Liver (tissue), 9 donors: ENCODE data around the gene EXOSC10. TPM values are rescaled to one million over a fixed set of nuclear protein-coding genes. Genes with fewer than 3 reads are reported as not detected.

Source experiments
- DNase-seq: peaks from one replicate; pipeline ENCODE4 v3.0.0-alpha.2; 2017; ENCODE audit warnings: low spot score
- H3K27ac ChIP-seq, 2 donors: one replicate each; pipeline ENCODE4 v1.7.0; 2013; ENCODE audit warnings: inconsistent platforms in 2 of 2, low read length in 2 of 2, control low read depth in 1 of 2, low read depth in 1 of 2, mild to moderate bottlenecking in 1 of 2
- H3K27me3 ChIP-seq, 4 donors: one replicate each; pipeline versions ENCODE4 v1.6.1 to v1.7.0; 2013; ENCODE audit warnings: low read length in 3 of 4, inconsistent platforms in 1 of 4, mild to moderate bottlenecking in 1 of 4, moderate library complexity in 1 of 4; ENCODE audit not compliant: control insufficient read depth in 4 of 4, insufficient read depth in 4 of 4
- H3K36me3 ChIP-seq, 4 donors: one replicate each; pipeline versions ENCODE4 v1.6.1 to v1.7.0; 2013; ENCODE audit warnings: low read length in 3 of 4, mild to moderate bottlenecking in 3 of 4, low read depth in 1 of 4, moderate library complexity in 1 of 4; ENCODE audit not compliant: control insufficient read depth in 4 of 4, insufficient read depth in 3 of 4
- H3K4me1 ChIP-seq, 4 donors: one replicate each; pipeline versions ENCODE4 v1.6.1 to v1.7.0; 2013; ENCODE audit warnings: low read length in 3 of 4, mild to moderate bottlenecking in 3 of 4, moderate library complexity in 1 of 4; ENCODE audit not compliant: control insufficient read depth in 4 of 4, insufficient read depth in 4 of 4
- H3K4me3 ChIP-seq, 3 donors: one replicate each; pipeline versions ENCODE4 v1.6.1 to v1.7.0; 2013; ENCODE audit warnings: low read length in 3 of 3, control low read depth in 1 of 3, low read depth in 1 of 3, mild to moderate bottlenecking in 1 of 3
- H3K9ac ChIP-seq, 2 donors: one replicate each; pipeline ENCODE4 v1.7.0; 2013; ENCODE audit warnings: low read length in 2 of 2, mild to moderate bottlenecking in 2 of 2, moderate library complexity in 2 of 2, control low read depth in 1 of 2, low read depth in 1 of 2
- H3K9me3 ChIP-seq, 4 donors: one replicate each; pipeline versions ENCODE4 v1.6.1 to v1.7.0; 2013; ENCODE audit warnings: low read length in 3 of 4; ENCODE audit not compliant: control insufficient read depth in 4 of 4
- ATF3 ChIP-seq: IDR thresholded peaks from 2 replicates; pipeline ENCODE4 v1.6.1; 2016; ENCODE audit warnings: antibody characterized with exemption
- CTCF ChIP-seq: fragments of 150-350 bp; IDR thresholded peaks from 2 replicates; pipeline ENCODE4 v1.5.1; 2017; ENCODE audit warnings: improper control_type of control experiment, low read depth, low read length; ENCODE audit not compliant: missing input control
- EGR1 ChIP-seq, 2 donors: IDR thresholded peaks; 2 replicates each; pipeline ENCODE4 v1.6.1; 2016 to 2018; ENCODE audit warnings: antibody characterized with exemption in 2 of 2, low read depth in 2 of 2
- FOXA1 ChIP-seq: IDR thresholded peaks from 2 replicates; pipeline ENCODE4 v1.6.1; 2016; ENCODE audit warnings: antibody characterized with exemption
- FOXA2 ChIP-seq: IDR thresholded peaks from 2 replicates; pipeline ENCODE4 v1.6.1; 2016; ENCODE audit warnings: antibody characterized with exemption
- GABPA ChIP-seq, 2 donors: IDR thresholded peaks in 1 of 2; conservative IDR thresholded peaks in 1 of 2; 2 replicates each; pipeline ENCODE4 v1.6.1; 2016; ENCODE audit warnings: antibody characterized with exemption in 2 of 2, mild to moderate bottlenecking in 1 of 2, moderate library complexity in 1 of 2
- HNF4A ChIP-seq, 2 donors: conservative IDR thresholded peaks; 2 replicates each; pipeline ENCODE4 v1.6.1; 2016; ENCODE audit warnings: antibody characterized with exemption in 2 of 2, mild to moderate bottlenecking in 2 of 2
- HNF4G ChIP-seq: IDR thresholded peaks from 2 replicates; pipeline ENCODE4 v1.6.1; 2016; ENCODE audit warnings: antibody characterized with exemption
- JUND ChIP-seq, 2 donors: IDR thresholded peaks; 2 replicates each; pipeline ENCODE4 v1.6.1; 2016; ENCODE audit warnings: antibody characterized with exemption in 2 of 2
- MAX ChIP-seq: IDR thresholded peaks from 2 replicates; pipeline ENCODE4 v1.6.1; 2016; ENCODE audit warnings: antibody characterized with exemption
- NR2F2 ChIP-seq: IDR thresholded peaks from 2 replicates; pipeline ENCODE4 v1.6.1; 2016; ENCODE audit warnings: antibody characterized with exemption
- RAD21 ChIP-seq, 2 donors: IDR thresholded peaks; 2 replicates each; pipeline ENCODE4 v1.6.1; 2016; ENCODE audit warnings: antibody characterized with exemption in 2 of 2, mild to moderate bottlenecking in 2 of 2
- RXRA ChIP-seq, 2 donors: IDR thresholded peaks; 2 replicates each; pipeline ENCODE4 v1.6.1; 2017 to 2018; ENCODE audit warnings: antibody characterized with exemption in 2 of 2, mild to moderate bottlenecking in 1 of 2
- SP1 ChIP-seq: IDR thresholded peaks from 2 replicates; pipeline ENCODE4 v1.6.1; 2018; ENCODE audit warnings: antibody characterized with exemption, mild to moderate bottlenecking
- YY1 ChIP-seq: IDR thresholded peaks from 2 replicates; pipeline ENCODE4 v1.6.1; 2016; ENCODE audit warnings: antibody characterized with exemption, mild to moderate bottlenecking
- ZBTB33 ChIP-seq: IDR thresholded peaks from 2 replicates; pipeline ENCODE4 v1.6.1; 2016; ENCODE audit warnings: antibody characterized with exemption
- WGBS: extraction: QIAGEN DNeasy Blood & Tissue Kit; methylation state at CpG from one replicate; pipeline ENCODE4 v1.1.7; 2013; 5-methylcytosine and 5-hydroxymethylcytosine counted together
- polyA plus RNA-seq, 2 donors: library from polyadenylated mRNA; stranded (reverse) in 1 of 2; unstranded in 1 of 2; fragments of 200-250 nt in 1 of 2; fragments of >200 nt in 1 of 2; fragmentation: Nextera tagmentation in 1 of 2; extraction: Ambion mirVana in 1 of 2; gene quantifications; one replicate each; pipeline versions ENCODE4 v1.2.1 to v1.2.3, GENCODE V29; 2013 to 2015
- total RNA-seq, 2 donors: library from RNA; depleted of rRNA; stranded (reverse); fragments of >200 nt; gene quantifications; one replicate each; pipeline ENCODE4 v1.2.3, GENCODE V29; 2014
- donor health status: healthy.
- donor health status: healthy.
- donor health status: healthy.
- donor health status: healthy.
- donor health status: healthy.

The EXOSC10 gene
- total and polyA plus RNA-seq, 4 donors, result 11.3 to 29.2 (median 20.9) TPM

GRCh38 chr1:11031624-11032262 lies 67.9 kb downstream of the EXOSC10 start:
- Histone ChIP-seq H3K4me3 (no peak overlapping the region), H3K4me1 (peaks cover 0 to 2% (median 0%) of the 10 kb centered on the region in 4 donors), H3K9me3 (no peaks in the 10 kb centered on the region), H3K36me3 (peaks cover 8 to 58% (median 33%) of the 10 kb centered on the region in 4 donors), H3K27ac (no peak overlapping the region), H3K9ac (no peak overlapping the region), H3K27me3 (no peaks in the 10 kb centered on the region)
- DNase-seq, result no peak
- TF ChIP-seq HNF4G, result no peak
- TF ChIP-seq FOXA2, result no peak
- no peak for TF ChIP-seq NR2F2
- 95% methylated on average over 10 of the region's 10 CpGs for WGBS

- Histone ChIP-seq H3K36me3 (peaks cover 10 to 62% (median 40%) of the 10 kb centered on the region in 4 donors), H3K9ac (no peak overlapping the region), H3K4me1 (peaks cover 0 to 2% (median 0%) of the 10 kb centered on the region in 4 donors), H3K9me3 (no peaks in the 10 kb centered on the region), H3K27ac (no peak overlapping the region), H3K27me3 (no peaks in the 10 kb centered on the region), H3K4me3 (no peak overlapping the region)
- TF ChIP-seq HNF4A (conservative IDR thresholded peaks at IDR 0.05) (no peak), FOXA1 (no peak), FOXA2 (no peak), HNF4G (no peak), GABPA (IDR thresholded peaks at IDR 0.05 in 1 of 2, conservative IDR thresholded peaks at IDR 0.05 in 1 of 2) (no peak), RXRA (IDR thresholded peaks at IDR 0.05) (no peak), JUND (IDR thresholded peaks at IDR 0.05) (no peak), CTCF (no peak), YY1 (no peak), NR2F2 (no peak), MAX (no peak), RAD21 (IDR thresholded peaks at IDR 0.05) (no peak), ATF3 (no peak), EGR1 (IDR thresholded peaks at IDR 0.05; ENCODE audit: low read depth in 2 of 2) (no peak), ZBTB33 (no peak), SP1 (no peak)
- 97% methylated on average over 9 of the region's 9 CpGs for WGBS
- DNase-seq, result no peak
These were observed 68.8 kb downstream of the EXOSC10 start for GRCh38 chr1:11030865-11031264.
